Brain microvascular endothelial cell (primary cell): ENCODE measurements around the gene GUCY1B1.

Experiments
- DNase-seq: peaks from one replicate; pipeline ENCODE4 v3.0.0-alpha.2; 2020
- H3K27ac ChIP-seq: fragments of 250-450 bp; sonication (Bioruptor Pico); 2 replicates; pipeline ENCODE4 v1.5.1; 2020; ENCODE audit warnings: mild to moderate bottlenecking, moderate library complexity
- H3K27me3 ChIP-seq: fragments of 250-450 bp; sonication (Bioruptor Pico); replicated peaks from 2 replicates; pipeline ENCODE4 v1.5.1; 2020; ENCODE audit warnings: mild to moderate bottlenecking
- H3K36me3 ChIP-seq: fragments of 250-450 bp; sonication (Bioruptor Pico); replicated peaks from 2 replicates; pipeline ENCODE4 v1.5.1; 2020; ENCODE audit warnings: mild to moderate bottlenecking
- H3K4me3 ChIP-seq: 2 replicates; pipeline ENCODE4 v1.5.1; 2011; ENCODE audit warnings: low read depth, mild to moderate bottlenecking, control low read depth, low read length, moderate library complexity
- CTCF ChIP-seq: IDR thresholded peaks from 2 replicates; pipeline ENCODE4 v1.5.1; 2011; ENCODE audit warnings: low read depth, mild to moderate bottlenecking, moderate library complexity, low read length, control low read depth, inconsistent platforms; ENCODE audit errors: missing control alignments
- in situ Hi-C: cut with HindIII; loops from 2 replicates; pipeline ENCODE4 v1.10.0; 2017; ENCODE audit warnings: low sequenced_read_pairs, low pct_ligation_motif_present

GUCY1B1 gene

GRCh38 chr4:155837203-155837796 is 78.5 kb downstream of the GUCY1B1 start:
- Histone ChIP-seq H3K27me3 (no peaks in the 10 kb centered on the region), H3K27ac (no peak overlapping the region), H3K36me3 (no peaks in the 10 kb centered on the region), H3K4me3 (no peak overlapping the region)
- in situ Hi-C loops = no loop called here
- no peak for TF ChIP-seq CTCF
- no peak for DNase-seq

- no peak for DNase-seq
- Histone ChIP-seq H3K36me3 (no peaks in the 10 kb centered on the region), H3K27ac (no peak overlapping the region), H3K4me3 (no peak overlapping the region), H3K27me3 (no peaks in the 10 kb centered on the region)
- in situ Hi-C loops = no loop called here
- TF ChIP-seq CTCF = no peak
Observed at GRCh38 chr4:155842080-155842479, 83.3 kb downstream of the GUCY1B1 start.

GRCh38 chr4:155846929-155847328 is 88.1 kb downstream of the GUCY1B1 start:
- H3K27ac ChIP-seq = no peak overlapping the region
- no peak for TF ChIP-seq CTCF
- DNase-seq = no peak
- H3K4me3 ChIP-seq = no peak overlapping the region
- no peaks in the 10 kb centered on the region for H3K27me3 ChIP-seq
- no peaks in the 10 kb centered on the region for H3K36me3 ChIP-seq
- in situ Hi-C loops = no loop called here

GRCh38 chr4:155849042-155849441 is 90.2 kb downstream of the GUCY1B1 start:
- in situ Hi-C loops = no loop called here
- H3K4me3 ChIP-seq = no peak overlapping the region
- no peak overlapping the region for H3K27ac ChIP-seq
- no peak for DNase-seq
- no peaks in the 10 kb centered on the region for H3K27me3 ChIP-seq
- no peak for TF ChIP-seq CTCF
- no peaks in the 10 kb centered on the region for H3K36me3 ChIP-seq

GRCh38 chr4:155853189-155853588 is 94.4 kb downstream of the GUCY1B1 start:
- TF ChIP-seq CTCF = no peak
- no peak overlapping the region for H3K27ac ChIP-seq
- in situ Hi-C loops = no loop called here
- H3K4me3 ChIP-seq = no peak overlapping the region
- DNase-seq = no peak
- no peaks in the 10 kb centered on the region for H3K36me3 ChIP-seq
- no peaks in the 10 kb centered on the region for H3K27me3 ChIP-seq

GRCh38 chr4:155854582-155855226 is 95.9 kb downstream of the GUCY1B1 start:
- H3K4me3 ChIP-seq = no peak overlapping the region
- H3K27ac ChIP-seq = no peak overlapping the region

More at GRCh38 chr4:155854582-155855226, 95.9 kb downstream of the GUCY1B1 start:
- Histone ChIP-seq H3K27me3 (no peaks in the 10 kb centered on the region), H3K36me3 (no peaks in the 10 kb centered on the region)
- TF ChIP-seq CTCF = no peak
- in situ Hi-C loops = no loop called here
- DNase-seq = peak; percentile 53
